OCI-M2 (cell line): ENCODE measurements around the gene PDE3B.
"Not testable (repeated sequence)": the region's sequence is repeated elsewhere in the genome, so short reads cannot be mapped to it uniquely, and the experiment has no call there.

ENCODE experiments used
- DNase-seq: peaks from one replicate; lab custom pipeline; 2025; ENCODE audit not compliant: unreplicated experiment; lab: John Stamatoyannopoulos, UW

PDE3B gene

GRCh38 chr11:14676068-14676467, 32.5 kb downstream of the PDE3B start:
- no peak for DNase-seq

- DNase-seq, result no peak
These were observed 33.5 kb downstream of the PDE3B start for GRCh38 chr11:14677146-14677545.

- DNase-seq, result no peak
These were observed 34.7 kb downstream of the PDE3B start for GRCh38 chr11:14678350-14678749.

- DNase-seq, result no peak
These were observed 36.1 kb downstream of the PDE3B start for GRCh38 chr11:14679662-14680061.

GRCh38 chr11:14684234-14684915, 40.8 kb downstream of the PDE3B start:
- not testable (repeated sequence) for DNase-seq

- DNase-seq, result no peak
These were observed 43.9 kb downstream of the PDE3B start for GRCh38 chr11:14687456-14687855.

GRCh38 chr11:14687943-14688627, 44.5 kb downstream of the PDE3B start:
- no peak for DNase-seq

GRCh38 chr11:14695656-14696055, 52.1 kb downstream of the PDE3B start:
- not testable (repeated sequence) for DNase-seq

- no peak for DNase-seq
These were observed 55.2 kb downstream of the PDE3B start for GRCh38 chr11:14698771-14699170.

GRCh38 chr11:14700593-14700992, 57.0 kb downstream of the PDE3B start:
- DNase-seq, result no peak

GRCh38 chr11:14702760-14703159, 59.2 kb downstream of the PDE3B start:
- DNase-seq, result no peak

- no peak for DNase-seq
These were observed 60.1 kb downstream of the PDE3B start for GRCh38 chr11:14703731-14704130.

GRCh38 chr11:14705067-14705466, 61.5 kb downstream of the PDE3B start:
- no peak for DNase-seq

GRCh38 chr11:14713496-14714244, 70.1 kb downstream of the PDE3B start:
- no peak for DNase-seq

GRCh38 chr11:14715669-14716068, 72.1 kb downstream of the PDE3B start:
- not testable (repeated sequence) for DNase-seq

- DNase-seq, result no peak
These were observed 78.9 kb downstream of the PDE3B start for GRCh38 chr11:14722496-14722895.

- no peak for DNase-seq
These were observed 81.5 kb downstream of the PDE3B start for GRCh38 chr11:14725150-14725549.

- DNase-seq, result no peak
These were observed 83.6 kb downstream of the PDE3B start for GRCh38 chr11:14727215-14727614.

GRCh38 chr11:14727746-14728145, 84.1 kb downstream of the PDE3B start:
- DNase-seq, result no peak

- DNase-seq, result not testable (repeated sequence)
These were observed 96.9 kb downstream of the PDE3B start for GRCh38 chr11:14740539-14740938.

GRCh38 chr11:14741195-14741594, 97.6 kb downstream of the PDE3B start:
- DNase-seq, result no peak
